ENCODE results near the gene TEKT3. TPM values are rescaled to one million over a fixed set of nuclear protein-coding genes. Genes with fewer than 3 reads are reported as not detected.

The TEKT3 gene
- total and polyA plus RNA-seq, 2 of the 4 experiments (the other 2 are of a cell fraction), result 0.15 TPM; not detected in 1

- CTCF ChIA-PET, result interaction anchor here (1.0 kb wide), 1 partner anchor 22 kb away, joined by 3 read pairs; no protein-coding TSS in a partner anchor
Measured at GRCh38 chr17:15361592-15361991, 20.2 kb upstream of the TEKT3 start.

More at GRCh38 chr17:15361592-15361991, 20.2 kb upstream of the TEKT3 start:
- Histone ChIP-seq H3K14ac (replicated peaks; ENCODE audit: low read depth, low read length) (no peak overlapping the region), H3K9me1 (ENCODE audit: insufficient read depth, low read length) (peaks cover 3% of the 10 kb centered on the region; the same call in 1 of the 2 replicates), H2AK9ac (replicated peaks; ENCODE audit: low read depth, low read length, poor library complexity) (no peak overlapping the region), H4K8ac (ENCODE audit: low read depth in 2 of 2, low read length in 2 of 2) (no peak overlapping the region), H4K91ac (ENCODE audit: insufficient read depth, low read depth, low read length) (no peak overlapping the region), H3K4me1 (ENCODE audit: control insufficient read depth, insufficient read depth, low read length) (peaks cover 5% of the 10 kb centered on the region), H3K4me3 (ENCODE audit: insufficient read depth, low read depth, low read length) (no peak overlapping the region), H2AK5ac (ENCODE audit: low read depth, low read length) (no peak overlapping the region), H2BK15ac (ENCODE audit: low read depth, low read length) (no peak overlapping the region), H3K27me3 (ENCODE audit: control insufficient read depth, insufficient read depth, low read length) (no peaks in the 10 kb centered on the region), H3K4ac (ENCODE audit: low read depth, low read length) (peak overlapping the region; percentile 17; the same call in 1 of the 2 replicates), H4K20me1 (ENCODE audit: insufficient read depth, low read length) (no peaks in the 10 kb centered on the region), H2BK20ac (ENCODE audit: low read depth, low read length) (no peak overlapping the region), H3K56ac (ENCODE audit: extremely low read depth, insufficient read depth, low read length) (no peak overlapping the region), H3K36me3 (ENCODE audit: control insufficient read depth, insufficient read depth, low read length) (no peaks in the 10 kb centered on the region), H3K4me2 (ENCODE audit: low read depth, low read length) (no peak overlapping the region), H2BK120ac (ENCODE audit: low read depth, low read length) (no peak overlapping the region), H3K23ac (ENCODE audit: low read depth, low read length) (no peak overlapping the region), H3K18ac (ENCODE audit: low read depth, low read length) (no peak overlapping the region), H2AFZ (replicated peaks; ENCODE audit: low read length, poor library complexity) (peak overlapping the region; percentile 0), H2BK5ac (ENCODE audit: low read depth, low read length, poor library complexity, severe bottlenecking) (no peak overlapping the region), H3K79me1 (ENCODE audit: low read depth in 1 of 2, low read length in 2 of 2) (no peaks in the 10 kb centered on the region), H4K5ac (ENCODE audit: low read depth, low read length) (no peak overlapping the region), H3K9ac (ENCODE audit: low read depth, low read length) (no peak overlapping the region), H3K9me3 (ENCODE audit: control insufficient read depth, insufficient read depth, low read length) (peaks cover 1% of the 10 kb centered on the region; the same call in 1 of the 2 replicates), H3K27ac (ENCODE audit: insufficient read depth, low read length) (no peak overlapping the region)
- POLR2A ChIA-PET (ENCODE audit: unreplicated experiment), result no interaction called here
- in situ Hi-C loops (cut with MboI; ENCODE audit: low sequenced_read_pairs), result no loop called here
- ATAC-seq (ENCODE audit: low read depth) (no peak), DNase-seq (no peak)
- intact Hi-C loops (cut with micrococcal nuclease), result no loop called here
- dilution Hi-C loops (cut with HindIII; ENCODE audit: low sequenced_read_pairs, unreplicated experiment), result no loop called here
- BruUV-seq (replicated peaks), result no TSS peak
- TF ChIP-seq BHLHE40 (IDR thresholded peaks at IDR 0.05; ENCODE audit: low read depth, low read length) (no peak), ELK1 (IDR thresholded peaks at IDR 0.05; ENCODE audit: borderline replicate concordance, low read depth, low read length) (no peak), NFE2L2 (IDR thresholded peaks at IDR 0.05; ENCODE audit: low read depth, low read length) (no peak), RCOR1 (IDR thresholded peaks at IDR 0.05; ENCODE audit: insufficient replicate concordance, low read length) (no peak), RAD21 (IDR thresholded peaks at IDR 0.05; ENCODE audit: low read length) (no peak), SMC3 (IDR thresholded peaks at IDR 0.05; ENCODE audit: low read depth, low read length) (no peak), RFX5 (IDR thresholded peaks at IDR 0.05; ENCODE audit: low read depth, low read length) (no peak), MXI1 (IDR thresholded peaks at IDR 0.05; ENCODE audit: borderline replicate concordance, low read depth, low read length) (no peak), MAFK (IDR thresholded peaks at IDR 0.05; ENCODE audit: low read depth, low read length) (no peak), CTCF (conservative IDR thresholded peaks at IDR 0.05; ENCODE audit: low read depth, low read length) (no peak), POLR2A (IDR thresholded peaks at IDR 0.05; ENCODE audit: low read depth, low read length) (no peak), FOS (IDR thresholded peaks at IDR 0.05; ENCODE audit: low read depth, low read length) (no peak), CEBPB (IDR thresholded peaks at IDR 0.05; ENCODE audit: low read depth, low read length) (no peak), CHD1 (IDR thresholded peaks at IDR 0.05; ENCODE audit: low read depth, low read length) (no peak), USF2 (IDR thresholded peaks at IDR 0.05; ENCODE audit: low read depth, low read length) (no peak)
- WGBS, 2 experiments (ENCODE audit: extremely low coverage in 2 of 2, insufficient read length in 1 of 2), result no CpG with 5 or more reads among the region's 2 CpGs
